ENCODE results near the gene PCNX3. TPM values are rescaled to one million over a fixed set of nuclear protein-coding genes. Genes with fewer than 3 reads are reported as not detected.
A peak's percentile ranks its signal among the peaks of the same experiment; 100 is the strongest.
"Not testable (repeated sequence)": the region's sequence is repeated elsewhere in the genome, so short reads cannot be mapped to it uniquely, and the experiment has no call there.

PCNX3 gene
- total RNA-seq, 2 donors from 2014 or later: 15.1 to 16.7 TPM

DNA sequence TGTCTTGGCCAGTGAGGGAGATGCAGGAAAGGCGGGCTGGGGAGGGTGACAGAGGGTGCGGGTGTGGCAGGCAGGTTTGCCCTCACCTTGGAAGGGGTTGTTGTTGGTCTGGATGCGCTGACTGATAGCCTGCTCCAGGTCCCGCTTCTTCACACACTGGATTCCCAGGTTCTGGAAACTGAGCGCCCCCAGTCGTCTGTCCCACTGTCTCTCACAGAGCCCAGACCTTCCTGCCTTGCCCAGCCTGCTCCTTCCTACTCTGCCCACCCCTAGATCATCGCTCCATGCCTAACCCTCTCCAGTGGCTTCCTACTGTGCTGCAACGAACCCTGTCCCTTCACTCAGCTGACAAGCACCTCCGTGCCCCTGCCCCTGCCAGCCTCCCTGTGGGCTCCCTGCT lies 44.5 kb downstream of the PCNX3 start:
- intact Hi-C loops (cut with DNase I): loop anchor here in 1 of 2 donors (5.0 kb wide), 1 partner anchor 52 kb away; the partner anchor contains the start of gene KAT5
- DNase-seq (no peak), ATAC-seq (no peak)

DNA sequence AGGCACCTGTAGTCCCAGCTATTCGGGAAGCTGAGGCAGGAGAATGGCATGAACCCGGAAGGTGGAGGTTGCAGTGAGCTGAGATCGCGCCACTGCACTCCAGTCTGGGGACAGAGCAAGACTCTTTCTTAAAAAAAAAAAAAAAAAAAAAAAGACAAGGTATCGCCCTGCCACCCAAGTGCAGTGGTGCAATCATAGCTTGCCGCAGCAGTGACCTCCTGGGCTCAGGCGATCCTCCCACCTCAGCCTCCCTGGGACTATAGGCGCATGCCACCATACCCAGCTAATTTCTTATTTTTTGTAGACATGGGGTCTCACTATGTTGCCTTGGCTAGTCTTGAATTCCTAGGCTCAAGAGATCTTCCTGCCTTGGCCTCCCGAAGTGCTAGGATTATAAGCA lies 45.3 kb downstream of the PCNX3 start:
- ATAC-seq, DNase-seq: not testable (repeated sequence)
- intact Hi-C loops (cut with DNase I): loop anchor here in 1 of 2 donors (5.0 kb wide), 1 partner anchor 51 kb away; the partner anchor contains the start of gene KAT5

DNA sequence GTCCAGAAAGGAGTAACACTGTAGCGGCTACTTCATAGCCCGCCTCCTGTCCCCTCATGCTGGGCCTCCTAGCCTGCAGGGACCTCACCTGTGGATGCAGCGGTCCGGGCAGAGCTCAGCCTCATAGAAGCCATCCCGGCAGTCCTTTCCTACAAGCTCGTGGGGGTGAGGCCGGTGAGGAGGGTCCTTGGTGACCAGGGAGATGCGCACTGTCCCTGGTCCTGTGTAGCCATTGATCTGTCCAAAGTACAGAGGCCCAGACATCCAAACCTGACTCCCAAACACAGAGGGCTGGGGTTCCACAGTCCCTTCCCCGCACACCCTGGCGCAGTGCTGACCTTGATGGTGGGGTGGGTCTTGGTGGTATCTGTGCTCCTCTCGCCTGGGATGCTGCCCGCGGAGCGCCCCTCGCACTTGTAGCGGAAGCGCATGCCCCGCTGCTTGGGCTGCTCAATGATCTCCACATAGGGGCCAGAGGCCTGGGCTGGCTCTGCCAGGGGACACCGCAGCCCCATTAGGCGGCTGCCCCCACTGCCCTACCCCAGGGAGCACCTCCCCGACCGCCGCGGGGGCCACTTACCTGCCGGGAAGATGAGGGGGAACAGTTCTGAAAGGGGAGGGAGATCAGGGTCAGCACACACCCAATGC lies 46.1 kb downstream of the PCNX3 start:
- DNase-seq (no peak), ATAC-seq (no peak)
- intact Hi-C loops (cut with DNase I): loop anchor here in 1 of 2 donors (5.0 kb wide), 1 partner anchor 51 kb away; the partner anchor contains the start of gene KAT5

GRCh38 chr11:65662247-65662798 lies 46.7 kb downstream of the PCNX3 start:
- intact Hi-C loops (cut with DNase I): loop anchor here in 1 of 2 donors (5.0 kb wide), 1 partner anchor 50 kb away; the partner anchor contains the start of gene KAT5
- ATAC-seq (peak in 1 of 2 donors; percentile 8), DNase-seq (no peak)

- DNase-seq: peak; percentile 95
- peak; percentile 89 to 91 for ATAC-seq
- intact Hi-C loops (cut with DNase I): loop anchor here in 1 of 2 donors (5.0 kb wide), 1 partner anchor 49 kb away; the partner anchor contains the start of gene KAT5
Measured at GRCh38 chr11:65662799-65663638, 47.4 kb downstream of the PCNX3 start, which contains the start of gene RELA. Gene RELA, minus strand, starts transcription at chr11:65662916. Its CDS starts 84 bp downstream, at chr11:65662832.

DNA sequence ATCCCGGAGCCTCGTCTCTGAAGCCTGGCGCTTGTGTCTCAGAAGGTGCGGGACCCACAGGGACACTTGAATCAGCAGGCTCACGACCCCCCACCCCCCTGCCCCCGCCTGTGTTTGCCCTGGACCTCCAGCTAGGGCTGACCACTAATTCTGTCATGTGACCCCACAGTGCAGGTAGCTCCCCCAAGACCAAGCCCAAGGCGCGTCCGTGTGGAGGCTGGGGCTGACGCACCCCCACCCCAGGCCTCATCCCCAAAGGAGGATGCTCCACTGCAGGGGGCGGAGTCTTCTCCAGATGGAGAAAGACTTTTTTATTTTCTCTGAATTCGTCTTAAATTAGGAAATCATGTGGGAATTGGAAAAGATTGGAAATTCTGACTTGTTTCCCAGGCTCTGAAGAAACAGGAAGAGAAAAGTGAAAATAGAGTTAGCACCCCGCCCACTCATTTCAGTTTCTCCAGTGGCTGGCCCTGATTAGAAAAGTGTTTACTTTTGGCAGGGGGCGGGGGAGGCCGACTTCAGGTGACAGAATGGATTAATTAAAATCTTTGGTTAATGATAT lies 48.1 kb downstream of the PCNX3 start:
- intact Hi-C loops (cut with DNase I): loop anchor here in 1 of 2 donors (5.0 kb wide), 1 partner anchor 49 kb away; the partner anchor contains the start of gene KAT5
- peak; percentile 67 to 69 for ATAC-seq
- DNase-seq: peak; percentile 80

DNA sequence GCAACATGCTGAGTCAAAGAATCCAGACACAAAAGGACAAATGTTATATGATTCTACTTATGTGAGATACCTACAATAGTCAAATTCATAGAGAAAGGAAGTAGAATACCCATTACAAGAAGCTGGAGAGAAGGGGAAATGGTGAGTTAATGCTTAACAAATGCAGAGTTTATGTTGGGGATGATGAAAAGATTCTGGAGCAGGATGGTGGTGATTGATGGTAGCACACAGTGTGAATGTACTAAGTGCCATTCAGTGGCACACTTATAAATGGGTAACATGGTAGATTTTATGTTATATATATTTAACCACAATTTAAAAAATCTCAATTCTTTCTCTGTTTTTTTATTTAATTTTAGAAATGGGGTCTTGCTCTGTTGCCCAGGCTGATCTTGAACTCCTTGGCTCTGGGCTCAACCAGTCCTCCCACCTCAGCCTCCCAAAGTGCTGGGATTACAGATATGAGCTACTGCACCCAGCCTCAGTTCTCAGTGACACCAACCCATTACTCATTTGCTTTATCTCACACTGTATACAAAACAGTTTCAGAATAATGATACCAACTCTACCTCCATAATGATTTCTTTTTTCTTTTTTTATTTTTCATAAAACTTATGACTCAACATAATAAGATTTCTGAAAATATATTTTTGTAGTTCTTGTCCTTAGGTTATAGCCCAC lies 56.7 kb downstream of the PCNX3 start:
- intact Hi-C loops (cut with DNase I): no loop called here
- ATAC-seq (no peak), DNase-seq (no peak)

DNA sequence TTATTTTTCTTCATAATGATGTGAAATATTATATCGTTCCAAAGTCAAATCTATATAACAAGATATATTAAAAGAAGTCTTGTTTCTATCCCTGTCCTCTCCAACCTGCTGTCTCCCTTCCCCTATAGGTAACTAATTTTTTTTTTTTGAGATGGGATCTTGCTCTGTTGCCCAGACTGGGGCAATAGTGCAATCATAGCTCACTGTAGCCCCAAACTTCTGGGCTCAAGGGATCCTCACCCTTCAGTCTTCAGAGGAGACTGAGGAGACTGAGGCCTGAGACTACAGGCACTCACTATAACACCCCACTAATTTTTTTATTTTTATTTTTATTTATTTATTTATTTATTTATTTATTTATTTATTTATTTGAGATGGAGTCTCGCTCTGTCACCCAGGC lies 57.4 kb downstream of the PCNX3 start:
- no peak for DNase-seq
- no peak for ATAC-seq
- intact Hi-C loops (cut with DNase I): no loop called here

DNA sequence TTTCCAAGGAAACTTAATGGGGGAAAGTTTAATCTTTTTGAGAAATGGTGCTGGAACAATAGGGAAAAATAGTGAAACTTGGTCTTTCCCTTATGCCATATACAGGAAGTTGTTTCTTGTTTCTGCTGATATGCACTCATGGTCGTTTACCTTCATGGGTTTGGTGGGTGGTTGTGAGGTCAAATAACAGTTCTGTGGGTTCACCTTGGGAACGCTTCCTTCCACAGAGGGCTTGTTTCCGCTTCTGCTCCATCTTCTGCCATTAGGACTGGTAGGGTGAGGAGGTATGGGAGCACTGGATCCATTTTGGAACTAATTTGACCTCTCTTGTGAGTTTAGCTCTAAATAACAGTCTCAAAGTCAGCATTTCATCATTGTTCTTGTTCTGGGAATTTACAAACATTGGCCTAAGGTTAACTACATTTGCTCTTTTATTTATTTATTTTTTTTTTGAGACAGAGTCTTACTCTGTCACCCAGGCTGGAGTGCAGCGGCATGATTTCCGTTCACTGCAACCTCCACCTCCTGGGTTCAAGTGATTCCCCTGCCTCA lies 64.7 kb downstream of the PCNX3 start:
- ATAC-seq (no peak), DNase-seq (no peak)
- intact Hi-C loops (cut with DNase I): no loop called here

DNA sequence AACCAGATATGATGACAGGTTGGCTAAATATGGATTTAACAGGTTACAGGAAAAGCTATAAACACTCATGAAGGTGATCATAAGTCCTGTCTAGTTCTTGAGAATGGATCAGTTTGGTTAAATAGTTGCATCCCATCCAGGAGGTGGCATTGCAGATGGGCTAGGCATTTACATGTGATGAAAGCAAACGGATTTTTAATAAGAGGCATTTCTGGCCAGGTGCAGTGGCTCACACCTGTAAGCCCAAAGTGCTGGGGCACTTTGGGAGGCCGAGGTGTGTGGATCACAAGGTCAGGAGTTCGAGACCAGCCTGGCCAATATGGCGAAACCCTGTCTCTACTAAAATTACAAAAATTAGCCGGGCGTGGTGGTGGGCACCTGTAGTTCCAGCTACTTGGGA lies 67.9 kb downstream of the PCNX3 start:
- intact Hi-C loops (cut with DNase I); DNase-seq; ATAC-seq: not testable (repeated sequence)

DNA sequence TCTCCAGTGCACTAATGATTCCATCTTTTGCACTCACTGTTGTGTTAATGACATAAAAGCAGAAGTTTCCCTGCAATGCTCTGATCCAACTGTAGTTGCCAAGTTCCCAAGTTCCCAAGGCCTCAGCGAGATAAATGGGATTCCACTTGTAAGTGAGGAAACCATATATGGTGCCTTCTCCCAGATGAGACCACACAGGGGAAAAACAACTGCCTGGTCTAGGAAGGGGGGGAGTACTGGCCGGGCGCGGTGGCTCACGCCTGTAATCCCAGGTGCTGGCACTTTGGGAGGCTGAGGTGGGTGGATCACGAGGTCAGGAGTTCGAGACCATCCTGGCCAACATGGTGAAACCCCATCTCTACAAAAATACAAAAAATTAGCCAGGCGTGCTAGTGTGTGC lies 70.4 kb downstream of the PCNX3 start:
- intact Hi-C loops (cut with DNase I): no loop called here
- DNase-seq (no peak), ATAC-seq (peak; percentile 79 to 91)

Small RNA genes lying within 50 kb of the gene (microRNA-seq; reads per million reads assigned to microRNA genes)
- 0 reads per million in 2 donors for gene MIR4489
- 0 reads per million in 2 donors for gene MIR4690

Other genes with a start within 250 kb of the PCNX3 start
- 1 to 10 TPM; 4.1 to 7.2 TPM for gene SLC25A45, start 233.1 kb upstream of the PCNX3 start, total RNA-seq
- 10 to 100 TPM; 13.4 to 21.5 TPM for gene FRMD8, start 229.1 kb upstream of the PCNX3 start, total RNA-seq
- gene NEAT1, start 193.0 kb upstream of the PCNX3 start, total RNA-seq: 100 to 1,000 TPM; 405 to 657 TPM
- 1,000 to 10,000 TPM; 4,098 to 7,342 TPM for gene MALAT1, start 116.7 kb upstream of the PCNX3 start, total RNA-seq
- 10 to 100 TPM; 51.5 to 67.3 TPM for gene SCYL1, start 90.7 kb upstream of the PCNX3 start, total RNA-seq
- gene LTBP3, start 57.4 kb upstream of the PCNX3 start, total RNA-seq: 10 to 100 TPM; 85.6 to 96.2 TPM
- gene ZNRD2, start 45.3 kb upstream of the PCNX3 start, total RNA-seq: 10 to 100 TPM; 24.6 to 35.0 TPM
- 10 to 100 TPM; 33.5 to 34.5 TPM for gene FAM89B, start 43.2 kb upstream of the PCNX3 start, total RNA-seq
- gene EHBP1L1, start 39.7 kb upstream of the PCNX3 start, total RNA-seq: 10 to 100 TPM; 53.4 to 61.0 TPM
- under 1 TPM; 0.31 to 0.53 TPM for gene KCNK7, start 20.0 kb upstream of the PCNX3 start, total RNA-seq
- 10 to 100 TPM; 42.8 to 44.7 TPM for gene MAP3K11, start 1.6 kb upstream of the PCNX3 start, total RNA-seq
- 10 to 100 TPM; 31.7 to 33.0 TPM for gene SIPA1, start 22.3 kb downstream of the PCNX3 start, total RNA-seq
- 10 to 100 TPM; 36.1 to 56.2 TPM for gene RELA, start 47.1 kb downstream of the PCNX3 start, total RNA-seq
- gene KAT5, start 96.5 kb downstream of the PCNX3 start, total RNA-seq: 10 to 100 TPM; 46.6 to 47.3 TPM
- 10 to 100 TPM; 61.1 to 64.7 TPM for gene RNASEH2C, start 105.0 kb downstream of the PCNX3 start, total RNA-seq
- 10 to 100 TPM in 1 of 2 donors, 1 to 10 TPM in 1; 9.2 to 15.0 TPM for gene AP5B1, start 165.2 kb downstream of the PCNX3 start, total RNA-seq
- gene OVOL1, start 171.3 kb downstream of the PCNX3 start, total RNA-seq: not detected
- gene SNX32, start 218.2 kb downstream of the PCNX3 start, total RNA-seq: not detected
- gene CFL1, start 242.4 kb downstream of the PCNX3 start, total RNA-seq: 100 to 1,000 TPM; 439 to 554 TPM
- gene MUS81, start 244.7 kb downstream of the PCNX3 start, total RNA-seq: 10 to 100 TPM; 36.1 to 37.6 TPM